Large intestine (tissue), 3 donors: Measurements from ENCODE around the gene C1QL3. TPM values are rescaled to one million over a fixed set of nuclear protein-coding genes. Genes with fewer than 3 reads are reported as not detected.

Experiments
- DNase-seq, 2 donors: peaks; one replicate each; pipeline versions ENCODE4 v3.0.0 to v3.0.0-alpha.2; 2013
- H3K27ac ChIP-seq: one replicate; pipeline ENCODE4 v1.5.1; 2013; ENCODE audit warnings: low read length
- H3K27me3 ChIP-seq: 2 replicates; pipeline ENCODE4 v1.6.1; 2013; ENCODE audit warnings: low read length; ENCODE audit not compliant: control insufficient read depth, insufficient read depth
- H3K36me3 ChIP-seq: 2 replicates; pipeline ENCODE4 v1.6.1; 2013; ENCODE audit warnings: low read length; ENCODE audit not compliant: control insufficient read depth, insufficient read depth
- H3K4me1 ChIP-seq: one replicate; pipeline ENCODE4 v1.6.1; 2013; ENCODE audit warnings: low read length; ENCODE audit not compliant: control insufficient read depth, insufficient read depth
- H3K4me3 ChIP-seq: one replicate; pipeline ENCODE4 v1.5.1; 2013; ENCODE audit warnings: low read length
- H3K9me3 ChIP-seq: one replicate; pipeline ENCODE4 v1.6.1; 2013; ENCODE audit warnings: mild to moderate bottlenecking, low read depth, low read length, moderate library complexity; ENCODE audit not compliant: control insufficient read depth
- WGBS: methylation state at CpG from one replicate; pipeline ENCODE4 v1.1.5; 2013; ENCODE audit warnings: low lambda C conversion rate; ENCODE audit not compliant: insufficient coverage; 5-methylcytosine and 5-hydroxymethylcytosine counted together
- polyA plus RNA-seq: library from polyadenylated mRNA; unstranded; fragments of 120-200 nt; gene quantifications from one replicate; pipeline ENCODE4 v1.2.1, GENCODE V29; 2013

C1QL3 gene
- polyA plus RNA-seq, 1 donor, result 0.73 TPM

GRCh38 chr10:16466001-16466400 lies 55.7 kb downstream of the C1QL3 start:
- no peaks in the 10 kb centered on the region for H3K36me3 ChIP-seq
- H3K27me3 ChIP-seq, result no peaks in the 10 kb centered on the region
- WGBS, result no CpG with 5 or more reads among the region's 1 CpG
- no peak overlapping the region for H3K27ac ChIP-seq
- no peaks in the 10 kb centered on the region for H3K9me3 ChIP-seq
- no peak for DNase-seq
- no peaks in the 10 kb centered on the region for H3K4me1 ChIP-seq
- no peak overlapping the region for H3K4me3 ChIP-seq

Other genes with a start within 250 kb of the C1QL3 start
- gene PTER, start 84.9 kb downstream of the C1QL3 start, polyA plus RNA-seq, result 11.5 TPM